Panc1 (cell line): ENCODE results near the gene LRRFIP1. TPM values are rescaled to one million over a fixed set of nuclear protein-coding genes. Genes with fewer than 3 reads are reported as not detected.

ENCODE experiments used
- ATAC-seq: fragments of 200-7000 bp; cut with Tn5 transposase; 2 replicates; pipeline ENCODE4 v1.9.1; 2020; ENCODE audit warnings: mild to moderate bottlenecking, moderate library complexity
- BruUV-seq: library from RNA; stranded (reverse); fragments of 400-500 nt; replicated peaks from 2 replicates; lab custom pipeline; 2021; lab: Mats Ljungman, UMichigan
- CTCF ChIA-PET: fragments of 300-600 bp; sonication (Branson Sonifier 250); formaldehyde crosslinking; loops from one replicate; lab custom pipeline; 2022; ENCODE audit warnings: antibody characterized with exemption; lab: Charles Lee
- POLR2A ChIA-PET: fragments of 300-600 bp; sonication (Branson Sonifier 250); formaldehyde crosslinking; loops from one replicate; lab custom pipeline; 2022; ENCODE audit warnings: antibody characterized with exemption; lab: Charles Lee
- DNase-seq: peaks from one replicate; pipeline ENCODE4 v3.0.0-alpha.2; 2010; ENCODE audit warnings: low read depth, low spot score
- H3K27ac ChIP-seq: 2 replicates; pipeline ENCODE4 v1.5.1; 2011; ENCODE audit warnings: mild to moderate bottlenecking, low read length, inconsistent platforms
- H3K27me3 ChIP-seq: fragments of 200-500 bp; sonication (Bioruptor generic); 2 replicates; pipeline ENCODE4 v1.6.0; 2014; ENCODE audit warnings: low read length, inconsistent platforms; ENCODE audit not compliant: control insufficient read depth, insufficient read depth
- H3K36me3 ChIP-seq: fragments of 200-500 bp; sonication (Bioruptor generic); 2 replicates; pipeline ENCODE4 v1.5.1; 2014; ENCODE audit warnings: inconsistent platforms, mild to moderate bottlenecking, low read length, moderate library complexity; ENCODE audit not compliant: control insufficient read depth, insufficient read depth
- H3K4me1 ChIP-seq: 2 replicates; pipeline ENCODE4 v1.5.1; 2011; ENCODE audit warnings: inconsistent platforms, mild to moderate bottlenecking, low read length, moderate library complexity; ENCODE audit not compliant: control insufficient read depth, insufficient read depth
- H3K4me3 ChIP-seq, 2 experiments: 2 replicates each; pipeline ENCODE4 v1.5.1; 2011 to 2012; ENCODE audit warnings: low read depth in 2 of 2, low read length in 2 of 2, mild to moderate bottlenecking in 2 of 2, inconsistent platforms in 1 of 2, moderate library complexity in 1 of 2
- H3K9me3 ChIP-seq: fragments of 200-500 bp; sonication (Bioruptor generic); 2 replicates; pipeline ENCODE4 v1.5.1; 2014; ENCODE audit warnings: low read depth, mild to moderate bottlenecking, inconsistent platforms, low read length, moderate library complexity; ENCODE audit not compliant: control insufficient read depth, insufficient read depth
- POLR2AphosphoS5 ChIP-seq: IDR thresholded peaks from 2 replicates; pipeline ENCODE4 v1.6.1; 2012; ENCODE audit warnings: mild to moderate bottlenecking, low read depth, low read length, moderate library complexity
- SIN3A ChIP-seq: IDR thresholded peaks from 2 replicates; pipeline ENCODE4 v1.6.1; 2012; ENCODE audit warnings: low read depth, mild to moderate bottlenecking, low read length, moderate library complexity, borderline replicate concordance; ENCODE audit not compliant: insufficient read depth
- TCF7L2 ChIP-seq: IDR thresholded peaks from 2 replicates; pipeline ENCODE4 v1.6.1; 2011; ENCODE audit warnings: mild to moderate bottlenecking, low read depth, low read length, inconsistent platforms
- in situ Hi-C: cut with HindIII; loops from 2 replicates; pipeline ENCODE4 v1.10.0; 2016; ENCODE audit warnings: low sequenced_read_pairs, low pct_unique_long_range_greater_than_20kb
- intact Hi-C: fragments of 100-400 bp; cut with micrococcal nuclease; formaldehyde crosslinking; loops from one replicate; pipeline ENCODE4 v1.10.0; 2022; ENCODE audit not compliant: unreplicated experiment
- total RNA-seq: library from RNA; stranded (reverse); gene quantifications from one replicate; pipeline ENCODE4 v1.2.1, GENCODE V29; 2021; ENCODE audit not compliant: unreplicated experiment
- TF ChIP-seq, protein P1 (sequence below), 2 experiments: IDR thresholded peaks; 2 replicates each; pipeline ENCODE4 v1.6.1; 2011 to 2012; ENCODE audit warnings: low read depth in 2 of 2, control low read depth in 1 of 2, low read length in 1 of 2, mild to moderate bottlenecking in 1 of 2, moderate library complexity in 1 of 2; ENCODE audit not compliant: insufficient read depth in 1 of 2
- TF ChIP-seq, protein P2 (sequence below): fragments of 450-650 bp; IDR thresholded peaks from 2 replicates; pipeline ENCODE4 v1.5.1; 2017; ENCODE audit warnings: mild to moderate bottlenecking

Gene LRRFIP1
- total RNA-seq, 1 experiment from 2014 or later = 121 TPM

- H3K27ac ChIP-seq = no peak overlapping the region
- BruUV-seq = no TSS peak
- H3K4me1 ChIP-seq = no peaks in the 10 kb centered on the region; the same call in 1 of the 2 replicates
- ATAC-seq = no peak
- in situ Hi-C loops (no loop called here), intact Hi-C loops (no loop called here)
- no peak overlapping the region for H3K4me3 ChIP-seq
- TF ChIP-seq, protein P1, sequence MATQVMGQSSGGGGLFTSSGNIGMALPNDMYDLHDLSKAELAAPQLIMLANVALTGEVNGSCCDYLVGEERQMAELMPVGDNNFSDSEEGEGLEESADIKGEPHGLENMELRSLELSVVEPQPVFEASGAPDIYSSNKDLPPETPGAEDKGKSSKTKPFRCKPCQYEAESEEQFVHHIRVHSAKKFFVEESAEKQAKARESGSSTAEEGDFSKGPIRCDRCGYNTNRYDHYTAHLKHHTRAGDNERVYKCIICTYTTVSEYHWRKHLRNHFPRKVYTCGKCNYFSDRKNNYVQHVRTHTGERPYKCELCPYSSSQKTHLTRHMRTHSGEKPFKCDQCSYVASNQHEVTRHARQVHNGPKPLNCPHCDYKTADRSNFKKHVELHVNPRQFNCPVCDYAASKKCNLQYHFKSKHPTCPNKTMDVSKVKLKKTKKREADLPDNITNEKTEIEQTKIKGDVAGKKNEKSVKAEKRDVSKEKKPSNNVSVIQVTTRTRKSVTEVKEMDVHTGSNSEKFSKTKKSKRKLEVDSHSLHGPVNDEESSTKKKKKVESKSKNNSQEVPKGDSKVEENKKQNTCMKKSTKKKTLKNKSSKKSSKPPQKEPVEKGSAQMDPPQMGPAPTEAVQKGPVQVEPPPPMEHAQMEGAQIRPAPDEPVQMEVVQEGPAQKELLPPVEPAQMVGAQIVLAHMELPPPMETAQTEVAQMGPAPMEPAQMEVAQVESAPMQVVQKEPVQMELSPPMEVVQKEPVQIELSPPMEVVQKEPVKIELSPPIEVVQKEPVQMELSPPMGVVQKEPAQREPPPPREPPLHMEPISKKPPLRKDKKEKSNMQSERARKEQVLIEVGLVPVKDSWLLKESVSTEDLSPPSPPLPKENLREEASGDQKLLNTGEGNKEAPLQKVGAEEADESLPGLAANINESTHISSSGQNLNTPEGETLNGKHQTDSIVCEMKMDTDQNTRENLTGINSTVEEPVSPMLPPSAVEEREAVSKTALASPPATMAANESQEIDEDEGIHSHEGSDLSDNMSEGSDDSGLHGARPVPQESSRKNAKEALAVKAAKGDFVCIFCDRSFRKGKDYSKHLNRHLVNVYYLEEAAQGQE (IDR thresholded peaks at IDR 0.05; ENCODE audit: insufficient read depth in 1 of 2, low read depth in 2 of 2, low read length in 1 of 2) = no peak
- TF ChIP-seq, protein P2, sequence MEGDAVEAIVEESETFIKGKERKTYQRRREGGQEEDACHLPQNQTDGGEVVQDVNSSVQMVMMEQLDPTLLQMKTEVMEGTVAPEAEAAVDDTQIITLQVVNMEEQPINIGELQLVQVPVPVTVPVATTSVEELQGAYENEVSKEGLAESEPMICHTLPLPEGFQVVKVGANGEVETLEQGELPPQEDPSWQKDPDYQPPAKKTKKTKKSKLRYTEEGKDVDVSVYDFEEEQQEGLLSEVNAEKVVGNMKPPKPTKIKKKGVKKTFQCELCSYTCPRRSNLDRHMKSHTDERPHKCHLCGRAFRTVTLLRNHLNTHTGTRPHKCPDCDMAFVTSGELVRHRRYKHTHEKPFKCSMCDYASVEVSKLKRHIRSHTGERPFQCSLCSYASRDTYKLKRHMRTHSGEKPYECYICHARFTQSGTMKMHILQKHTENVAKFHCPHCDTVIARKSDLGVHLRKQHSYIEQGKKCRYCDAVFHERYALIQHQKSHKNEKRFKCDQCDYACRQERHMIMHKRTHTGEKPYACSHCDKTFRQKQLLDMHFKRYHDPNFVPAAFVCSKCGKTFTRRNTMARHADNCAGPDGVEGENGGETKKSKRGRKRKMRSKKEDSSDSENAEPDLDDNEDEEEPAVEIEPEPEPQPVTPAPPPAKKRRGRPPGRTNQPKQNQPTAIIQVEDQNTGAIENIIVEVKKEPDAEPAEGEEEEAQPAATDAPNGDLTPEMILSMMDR = no peak
- TF ChIP-seq TCF7L2 (no peak), POLR2AphosphoS5 (no peak), SIN3A (no peak)
- DNase-seq = no peak
- no peaks in the 10 kb centered on the region for H3K9me3 ChIP-seq
- no peaks in the 10 kb centered on the region for H3K27me3 ChIP-seq
- ChIA-PET POLR2A (no interaction called here), CTCF (interaction anchor here (0.6 kb wide), 1 partner anchor 1738 kb away, joined by 5 read pairs; no protein-coding TSS in a partner anchor)
- H3K36me3 ChIP-seq = no peaks in the 10 kb centered on the region
Measured at GRCh38 chr2:237618449-237618848, 8.9 kb upstream of the LRRFIP1 start.

GRCh38 chr2:237623428-237624403 is 3.7 kb upstream of the LRRFIP1 start:
- intact Hi-C loops (no loop called here), in situ Hi-C loops (no loop called here)
- CTCF ChIA-PET = no interaction called here
- DNase-seq = no peak
- peaks cover 12% of the 10 kb centered on the region; the same call in 1 of the 2 replicates for H3K4me1 ChIP-seq
- TF ChIP-seq POLR2AphosphoS5 (no peak), SIN3A (no peak), TCF7L2 (no peak)
- TF ChIP-seq, protein P1 (IDR thresholded peaks at IDR 0.05; ENCODE audit: insufficient read depth in 1 of 2, low read depth in 2 of 2, low read length in 1 of 2) = no peak
- TF ChIP-seq, protein P2 = no peak
- POLR2A ChIA-PET = no interaction called here
- H3K4me3 ChIP-seq = no peak overlapping the region
- H3K9me3 ChIP-seq = no peaks in the 10 kb centered on the region
- no peaks in the 10 kb centered on the region for H3K36me3 ChIP-seq
- H3K27ac ChIP-seq = no peak overlapping the region
- BruUV-seq = no TSS peak
- H3K27me3 ChIP-seq = no peaks in the 10 kb centered on the region
- no peak for ATAC-seq
